Dedifferentiated amniotic fluid mesenchymal stem cell (primary cell): ENCODE measurements around the gene HOXA9.

Source experiments
- DNase-seq: peaks from one replicate; pipeline ENCODE4 v3.0.0-alpha.2; 2016; ENCODE audit errors: extremely low spot score

Gene HOXA9

DNA sequence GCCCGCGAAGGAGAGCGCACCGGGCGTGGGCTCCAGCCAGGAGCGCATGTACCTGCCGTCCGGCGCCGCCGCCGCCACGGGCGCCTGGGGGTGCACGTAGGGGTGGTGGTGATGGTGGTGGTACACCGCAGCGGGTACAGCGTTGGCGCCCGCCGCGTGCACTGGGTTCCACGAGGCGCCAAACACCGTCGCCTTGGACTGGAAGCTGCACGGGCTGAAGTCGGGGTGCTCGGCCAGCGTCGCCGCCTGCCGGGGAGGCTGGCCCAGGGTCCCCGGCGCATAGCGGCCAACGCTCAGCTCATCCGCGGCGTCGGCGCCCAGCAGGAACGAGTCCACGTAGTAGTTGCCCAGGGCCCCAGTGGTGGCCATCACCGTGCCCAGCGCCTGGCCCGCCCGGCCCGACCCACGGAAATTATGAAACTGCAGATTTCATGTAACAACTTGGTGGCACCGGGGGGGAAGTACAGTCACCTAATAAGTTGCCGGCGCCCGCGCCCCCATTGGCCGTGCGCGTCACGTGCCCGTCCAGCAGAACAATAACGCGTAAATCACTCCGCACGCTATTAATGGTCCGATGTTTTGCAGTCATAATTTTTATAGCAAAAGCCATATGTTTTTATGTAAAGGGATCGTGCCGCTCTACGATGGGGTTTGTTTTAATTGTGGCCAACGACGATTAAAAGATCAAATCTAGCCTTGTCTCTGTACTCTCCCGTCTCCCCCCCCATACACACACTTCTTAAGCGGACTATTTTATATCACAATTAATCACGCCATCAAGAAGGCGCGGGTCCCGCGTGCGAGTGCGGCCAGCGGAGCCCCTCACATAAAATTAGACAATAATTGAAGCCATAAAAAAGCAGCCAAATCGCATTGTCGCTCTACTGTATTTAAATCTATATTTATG, at the start of gene HOXA9:
Gene HOXA9 (minus strand): TSS at position 449 of the 907 bp plus-strand sequence. CDS start 80 bp downstream, at position 369.
- no peak for DNase-seq

DNA sequence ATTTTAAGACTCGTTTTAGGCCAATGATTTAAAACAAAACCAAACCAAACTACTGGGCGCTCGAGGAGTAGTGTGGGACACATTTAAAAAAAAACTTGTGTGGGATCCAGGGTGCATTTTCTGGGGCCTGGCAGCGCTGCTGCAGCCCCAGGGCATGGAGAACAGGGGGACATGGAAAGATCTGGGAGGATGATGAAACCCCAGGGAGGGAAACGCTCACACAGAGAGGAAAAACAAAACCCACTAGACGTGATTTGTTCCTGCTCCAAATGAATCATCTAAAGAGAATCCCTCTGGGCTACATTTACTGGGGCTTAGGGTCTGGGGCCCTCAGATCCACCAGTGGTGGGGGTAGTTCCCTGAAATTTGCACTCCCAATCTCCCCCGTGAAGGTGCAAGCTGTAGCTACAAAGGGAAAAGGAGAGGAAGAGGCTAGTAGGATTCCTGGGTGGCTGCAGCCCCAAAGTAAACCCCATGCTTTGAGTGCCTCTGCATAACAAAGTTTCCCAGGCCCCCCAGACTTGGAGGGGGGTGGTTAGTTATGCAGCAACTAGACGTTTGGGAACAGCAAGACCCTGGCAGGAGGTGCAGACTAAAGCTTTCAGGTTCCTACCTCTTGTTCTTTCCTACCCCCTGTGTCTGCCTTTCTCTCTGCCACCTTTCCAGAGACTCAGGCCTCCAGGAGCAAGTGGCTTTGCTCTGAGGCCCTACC, 49.1 kb upstream of the HOXA9 start:
- no peak for DNase-seq

DNA sequence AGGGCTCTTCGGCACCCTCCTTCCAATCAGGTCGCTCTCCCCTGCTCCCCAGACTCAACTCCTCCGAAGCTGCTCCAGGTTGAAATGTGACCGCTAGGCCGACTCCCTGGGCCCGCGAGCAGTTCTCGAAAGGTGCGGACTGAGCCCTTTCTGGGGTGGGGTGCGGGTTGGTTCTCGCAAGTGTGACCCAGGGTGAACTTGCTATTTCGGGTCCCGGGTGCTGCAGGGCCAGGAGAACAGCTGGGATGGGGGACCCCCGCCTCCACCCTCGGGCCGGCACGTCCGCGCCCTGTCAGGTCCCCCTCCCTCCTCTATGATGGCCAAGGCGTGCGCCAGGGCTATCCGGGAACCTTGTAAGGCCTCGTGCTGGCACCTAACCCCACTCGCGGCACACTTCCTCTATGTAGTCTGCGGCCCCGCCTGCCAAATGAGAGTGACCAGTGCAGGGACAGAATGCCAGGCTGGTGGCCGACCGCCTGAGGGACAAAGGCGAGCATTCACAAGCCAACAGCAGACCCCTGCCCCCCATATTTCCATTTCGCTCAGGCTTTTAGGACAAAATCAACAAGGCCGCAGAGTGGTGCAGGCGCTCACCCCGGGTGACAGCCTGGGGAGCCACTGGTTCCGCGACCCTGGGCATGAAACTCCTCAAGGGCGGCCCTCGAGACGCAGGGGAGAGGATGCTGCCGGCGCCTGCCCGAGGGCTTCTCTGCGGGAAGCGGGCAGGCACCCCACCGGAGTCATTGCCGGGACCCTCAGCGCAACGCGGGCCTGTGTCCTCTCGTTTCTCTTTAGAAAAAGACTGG, 48.3 kb upstream of the HOXA9 start:
- DNase-seq: no peak

DNA sequence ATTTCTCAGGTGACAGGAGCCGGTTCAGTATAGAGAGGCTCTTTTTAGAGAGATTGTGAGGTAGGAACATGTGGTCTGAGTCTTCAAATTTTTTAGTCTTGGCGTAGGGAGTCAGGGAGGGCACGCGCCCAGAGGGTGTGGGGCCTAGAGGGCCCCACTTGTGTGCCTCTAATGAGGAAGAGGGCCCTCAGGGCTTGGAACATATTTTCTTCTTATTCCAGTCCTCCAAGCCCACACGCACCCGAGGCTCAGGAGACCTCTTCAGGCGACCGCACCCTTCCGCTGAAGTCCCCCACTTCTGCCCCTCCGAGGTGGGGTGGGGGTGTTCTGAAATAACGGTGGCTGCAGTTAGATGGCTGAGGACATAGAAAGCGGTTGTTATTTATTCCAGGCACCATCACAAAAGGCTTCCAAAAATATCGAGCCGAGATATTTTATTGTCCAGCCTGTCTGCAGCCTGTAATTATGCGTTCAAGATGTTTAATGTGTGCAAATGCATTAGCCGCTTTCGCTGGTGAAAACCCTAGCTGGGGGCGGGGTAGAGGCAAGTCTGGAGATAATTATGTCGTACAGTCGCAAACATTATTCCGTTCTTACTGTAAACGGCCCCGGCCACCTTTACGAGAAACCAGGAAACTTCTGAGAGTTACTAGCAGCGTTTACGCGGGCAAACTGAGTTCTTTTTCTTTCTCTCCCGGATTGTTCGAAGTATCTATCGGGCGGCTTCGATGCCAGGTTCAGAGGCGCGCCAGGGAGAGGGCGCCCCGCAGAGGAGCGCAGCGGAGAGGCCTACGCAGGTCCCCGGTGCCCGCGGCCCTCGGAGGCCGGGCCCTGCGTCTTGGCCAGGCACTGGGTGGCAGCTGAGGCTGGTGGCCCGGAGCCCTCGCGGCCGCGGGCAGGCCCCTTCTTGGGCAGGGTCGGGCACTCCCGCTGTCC, 47.4 kb upstream of the HOXA9 start:
- DNase-seq: no peak

DNA sequence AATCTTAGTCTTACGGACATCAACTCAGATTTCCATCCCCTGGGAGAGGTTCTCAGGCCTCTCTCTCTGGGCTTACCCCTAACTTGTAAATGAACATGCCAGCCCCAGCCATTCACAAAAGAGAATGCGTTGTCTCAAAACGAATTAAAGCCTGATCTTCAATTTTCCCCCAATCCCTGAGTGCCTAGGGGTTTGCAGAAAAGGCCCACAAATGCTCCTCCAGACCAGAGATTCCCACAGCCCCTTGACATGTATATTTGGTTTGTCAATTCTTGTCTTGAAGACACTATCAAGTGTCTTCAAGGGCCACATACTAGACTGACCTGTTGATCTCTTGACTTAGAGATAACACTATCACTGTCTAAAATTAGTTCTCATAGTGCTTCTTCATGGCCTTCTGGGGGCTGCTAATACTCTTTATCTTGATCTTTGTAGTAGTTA, 46.4 kb upstream of the HOXA9 start:
- no peak for DNase-seq

DNA sequence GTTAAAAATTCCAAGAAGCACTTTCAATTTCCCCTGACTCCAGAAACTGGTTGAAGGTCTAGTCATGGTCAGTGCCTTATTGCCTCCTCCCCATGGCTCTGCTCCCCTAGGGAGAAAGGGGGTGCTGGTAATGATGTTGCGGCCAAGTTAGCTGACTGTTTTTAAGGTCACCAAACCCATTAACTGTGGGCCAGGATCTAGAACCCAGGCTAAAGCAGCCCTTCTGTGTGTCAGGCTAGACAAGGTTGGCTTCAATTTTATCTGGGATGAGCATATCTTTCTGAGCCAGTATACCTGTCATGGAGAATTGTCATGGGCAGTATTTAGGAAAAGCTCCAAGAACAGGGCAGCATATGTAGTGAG, 45.7 kb upstream of the HOXA9 start:
- no peak for DNase-seq

DNA sequence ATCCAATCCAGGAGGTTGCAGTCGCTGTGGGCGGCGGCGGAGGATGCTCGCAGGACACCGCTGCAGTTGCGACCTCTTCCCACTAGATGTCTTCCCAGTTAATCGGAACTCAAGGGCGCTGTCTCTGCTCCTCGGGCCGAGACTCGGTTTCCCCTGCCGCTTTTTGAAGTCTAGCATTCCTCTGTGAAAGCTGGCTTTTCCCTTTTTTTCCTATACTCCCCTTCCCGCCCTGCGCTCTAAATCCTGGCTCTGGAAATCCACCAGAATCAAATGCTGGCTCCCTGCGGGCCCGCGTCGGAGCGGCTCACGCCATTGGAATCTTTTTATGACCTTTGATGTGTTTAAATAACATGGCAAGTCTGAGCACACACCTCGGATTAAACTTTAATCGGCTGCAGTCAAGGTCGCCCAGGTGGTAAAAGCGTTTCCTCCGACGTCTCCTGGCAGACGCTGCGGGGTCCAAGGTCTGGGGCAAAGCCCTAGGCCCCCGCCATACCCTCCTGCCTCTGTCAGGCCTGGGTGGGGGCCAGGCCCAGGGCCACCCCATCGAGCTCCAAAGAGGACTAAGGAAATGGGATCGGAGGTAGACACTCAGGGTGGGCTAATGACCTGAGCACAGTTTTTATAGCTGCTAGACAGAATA, 45.2 kb upstream of the HOXA9 start:
- peak; percentile 23 for DNase-seq

DNA sequence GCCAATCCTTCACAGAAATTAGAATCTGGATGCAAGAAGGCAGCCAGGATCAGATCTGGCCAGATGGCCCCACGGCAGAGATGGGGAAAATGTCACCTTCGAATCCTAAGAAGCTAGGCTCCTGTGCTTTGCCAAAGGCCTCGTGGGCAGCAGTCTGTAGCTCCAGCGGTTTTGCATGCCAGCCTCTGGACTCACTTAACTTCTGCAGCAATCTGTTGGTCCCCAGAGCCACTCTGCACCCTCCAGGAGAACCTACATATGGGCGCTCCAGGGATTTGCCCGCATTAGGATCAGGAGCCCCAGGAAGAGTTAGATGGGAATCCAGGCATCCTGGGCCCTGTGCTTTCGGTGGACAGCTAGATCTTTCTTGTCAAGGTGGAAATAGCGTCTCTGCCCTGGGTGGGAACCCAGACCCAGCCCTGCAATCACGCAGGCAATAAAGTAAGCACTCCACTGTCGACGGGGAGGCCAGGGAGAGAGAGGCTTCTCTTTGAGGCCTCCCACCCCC, 44.6 kb upstream of the HOXA9 start:
- DNase-seq: no peak

DNA sequence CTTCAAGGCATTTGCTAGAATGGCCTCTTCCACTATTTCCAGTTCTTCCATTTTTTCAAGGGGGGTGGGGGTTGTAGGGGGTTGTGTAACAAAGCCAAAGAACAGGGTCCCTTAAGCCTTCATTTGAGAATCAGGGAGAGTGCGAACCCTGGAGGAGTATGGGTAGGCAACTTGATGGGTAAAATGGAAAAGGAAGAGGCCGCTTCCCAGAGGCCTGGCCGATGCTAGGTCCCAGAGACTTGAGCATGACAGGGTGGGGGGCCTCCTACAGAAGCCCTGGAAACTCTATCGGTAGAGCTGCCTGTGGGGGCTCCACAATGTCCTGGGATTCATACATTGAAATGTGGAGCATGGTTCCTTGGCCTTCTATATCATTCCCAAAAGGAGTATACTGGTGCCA, 43.7 kb upstream of the HOXA9 start:
- no peak for DNase-seq

DNA sequence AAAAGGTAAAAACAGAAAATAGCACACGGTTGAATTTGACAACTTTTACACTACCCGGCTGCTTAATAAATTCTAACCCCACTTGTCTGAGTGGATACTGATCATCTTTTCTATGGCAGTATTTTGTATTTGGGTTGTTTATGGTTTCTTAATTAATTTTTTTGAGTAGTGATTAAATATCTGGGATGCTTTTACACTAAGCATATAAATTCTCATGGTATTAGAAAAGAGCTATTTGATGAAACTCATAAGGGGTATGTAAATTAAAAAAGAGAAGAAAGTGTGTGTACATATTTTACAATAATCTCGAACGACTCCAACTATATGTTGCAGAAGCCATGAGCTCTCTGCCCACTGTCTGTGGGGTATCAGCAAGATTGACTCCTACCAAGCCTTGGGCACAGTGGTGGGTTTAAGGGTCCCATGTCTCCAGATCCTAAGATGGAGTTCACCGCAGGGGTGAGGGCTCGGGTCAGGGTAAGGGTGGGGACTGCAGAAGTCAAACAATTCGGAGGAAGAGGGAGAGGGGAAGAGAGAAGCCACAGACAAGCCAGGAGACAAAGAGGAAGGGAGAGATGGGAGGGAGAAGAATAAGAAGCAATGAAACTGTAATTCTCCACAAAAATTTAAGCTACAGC, 42.1 kb upstream of the HOXA9 start:
- DNase-seq: no peak

DNA sequence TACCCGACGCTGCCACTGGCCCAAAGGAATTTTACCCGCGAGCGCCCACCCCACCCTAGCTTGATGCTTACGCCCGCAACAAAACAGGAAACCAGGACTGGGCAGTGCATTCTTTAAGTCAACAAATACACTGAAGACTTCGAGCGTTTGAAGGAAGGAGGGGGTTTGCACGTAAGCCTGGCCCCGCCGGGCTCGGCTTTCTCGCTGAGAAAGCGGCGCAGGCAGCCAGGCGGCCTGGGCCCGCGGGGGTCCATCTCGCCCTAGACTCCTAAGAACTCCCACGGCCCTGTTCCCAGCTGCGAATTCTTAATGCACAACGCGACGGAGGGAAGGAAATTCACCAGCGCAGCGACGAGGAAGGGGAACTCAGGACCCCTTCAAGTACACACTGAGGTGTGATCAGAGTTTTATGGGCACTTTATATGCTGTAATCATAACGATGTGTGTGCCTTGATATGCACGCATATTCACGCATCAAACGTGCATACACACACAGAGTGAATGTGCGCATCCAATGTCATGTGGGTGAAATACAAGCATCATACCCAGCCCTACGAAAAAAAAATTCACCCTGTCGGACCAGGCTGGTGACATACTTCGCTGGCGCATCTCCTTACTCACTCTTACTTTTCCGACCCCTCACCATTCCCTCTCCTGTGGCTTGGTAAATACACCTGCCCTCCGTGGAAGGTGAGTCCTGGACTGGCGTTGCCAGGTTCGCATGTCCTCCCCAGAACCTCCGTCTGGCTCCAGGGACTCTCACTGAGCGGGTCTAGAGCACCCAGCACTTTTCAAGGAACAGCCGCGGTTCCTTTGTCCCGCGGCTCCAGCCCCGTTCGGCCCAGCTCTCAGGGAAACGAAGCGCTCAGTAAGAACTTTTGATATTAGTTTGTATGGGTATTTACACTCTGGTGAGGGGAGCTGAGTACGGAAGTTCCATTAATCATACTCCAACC, 40.3 kb upstream of the HOXA9 start:
- DNase-seq: no peak

DNA sequence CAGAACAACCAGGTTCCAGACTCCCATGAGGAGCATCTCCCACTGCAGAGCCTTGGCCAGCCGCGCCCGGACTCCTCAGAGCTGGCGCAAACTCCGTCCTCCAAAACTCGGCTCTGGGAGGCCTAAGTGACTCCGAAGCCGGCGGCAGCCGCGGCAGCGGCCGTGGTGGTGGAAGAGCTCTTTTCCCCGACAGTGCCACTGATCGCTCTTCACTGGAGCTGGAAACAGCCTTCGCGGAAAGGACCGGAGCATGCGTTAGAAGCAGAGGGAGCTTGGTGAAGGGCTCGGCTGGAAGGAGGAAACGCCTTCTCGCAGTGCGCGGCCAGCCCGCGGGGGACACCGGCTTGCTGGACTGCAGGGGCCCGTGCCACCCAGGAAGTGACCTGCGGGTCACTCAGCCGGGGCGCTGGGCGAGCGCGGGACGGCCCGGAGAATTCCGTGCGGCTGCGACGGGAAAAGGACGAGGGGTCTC, 39.5 kb upstream of the HOXA9 start:
- DNase-seq: no peak

DNA sequence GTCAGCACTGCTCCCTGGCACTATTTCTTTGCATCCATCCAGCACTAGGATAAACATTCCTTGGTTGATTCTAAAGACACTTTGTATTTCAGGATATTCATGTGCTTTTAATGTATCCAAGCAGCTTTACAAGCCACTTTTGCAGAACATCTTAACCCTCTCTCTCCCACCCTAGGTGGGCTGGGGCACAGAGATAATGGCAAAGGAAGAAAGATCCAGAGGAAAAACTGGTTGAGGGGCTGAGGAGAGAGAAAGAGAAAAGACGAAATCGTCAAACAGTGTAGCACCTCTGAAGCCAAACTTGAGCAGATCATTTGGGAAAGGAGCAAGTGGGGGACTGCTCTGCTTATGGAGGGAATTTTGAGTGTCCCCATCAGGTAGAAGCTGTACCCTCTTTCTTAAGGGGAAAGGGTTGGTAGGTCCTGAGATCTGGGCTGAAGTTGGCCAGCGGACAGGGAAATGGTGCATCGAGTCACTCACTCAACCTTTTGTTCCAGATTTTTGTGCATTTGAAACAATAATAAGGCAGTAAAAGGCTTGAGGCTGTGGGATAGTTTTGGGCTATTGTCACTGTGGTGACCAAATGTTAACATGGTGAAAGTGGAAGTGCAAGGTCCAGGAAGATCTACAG, 38.7 kb upstream of the HOXA9 start:
- DNase-seq: no peak

DNA sequence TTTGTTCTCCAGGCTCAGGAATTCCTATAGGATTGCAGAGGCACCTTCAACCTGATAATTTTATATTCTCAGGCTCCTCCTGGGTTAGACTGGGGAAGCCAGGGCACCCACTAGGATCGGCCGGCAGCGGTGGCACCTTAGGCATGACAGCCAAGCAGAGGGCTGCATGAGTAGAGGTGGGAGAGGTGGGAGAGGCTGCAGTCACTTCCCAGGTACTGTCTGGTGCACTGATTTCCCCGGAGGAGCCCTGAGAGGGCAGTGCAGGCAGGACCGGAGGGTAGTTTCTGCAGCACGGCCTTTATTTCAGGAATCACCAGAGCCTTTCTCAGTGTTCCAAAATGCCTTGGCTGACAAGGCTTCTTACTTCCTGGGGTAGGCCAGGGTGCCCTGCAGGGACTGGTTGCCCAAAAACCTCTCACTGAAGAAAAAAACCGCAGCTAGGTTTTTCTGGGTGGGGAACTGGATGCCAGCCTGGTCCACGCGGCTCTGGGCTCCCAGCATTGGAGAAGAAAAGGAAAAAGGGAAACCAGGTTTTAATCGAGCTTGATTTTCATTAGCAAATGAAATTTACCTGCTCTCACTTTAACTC, 38.1 kb upstream of the HOXA9 start:
- DNase-seq: no peak

DNA sequence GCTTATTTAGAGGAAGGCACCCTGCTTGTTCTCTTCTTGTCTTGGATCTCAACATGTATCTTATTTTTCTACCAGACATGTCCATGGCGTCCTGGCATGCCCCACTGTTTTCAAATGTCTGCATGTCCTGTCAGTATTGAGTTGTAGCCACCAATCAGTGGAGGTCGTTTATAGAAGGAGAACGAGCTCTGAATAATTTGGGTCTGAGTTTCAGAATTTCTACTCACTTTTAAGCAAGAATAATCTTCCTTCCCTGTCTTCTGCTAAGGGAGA, 37.5 kb upstream of the HOXA9 start:
- DNase-seq: no peak

DNA sequence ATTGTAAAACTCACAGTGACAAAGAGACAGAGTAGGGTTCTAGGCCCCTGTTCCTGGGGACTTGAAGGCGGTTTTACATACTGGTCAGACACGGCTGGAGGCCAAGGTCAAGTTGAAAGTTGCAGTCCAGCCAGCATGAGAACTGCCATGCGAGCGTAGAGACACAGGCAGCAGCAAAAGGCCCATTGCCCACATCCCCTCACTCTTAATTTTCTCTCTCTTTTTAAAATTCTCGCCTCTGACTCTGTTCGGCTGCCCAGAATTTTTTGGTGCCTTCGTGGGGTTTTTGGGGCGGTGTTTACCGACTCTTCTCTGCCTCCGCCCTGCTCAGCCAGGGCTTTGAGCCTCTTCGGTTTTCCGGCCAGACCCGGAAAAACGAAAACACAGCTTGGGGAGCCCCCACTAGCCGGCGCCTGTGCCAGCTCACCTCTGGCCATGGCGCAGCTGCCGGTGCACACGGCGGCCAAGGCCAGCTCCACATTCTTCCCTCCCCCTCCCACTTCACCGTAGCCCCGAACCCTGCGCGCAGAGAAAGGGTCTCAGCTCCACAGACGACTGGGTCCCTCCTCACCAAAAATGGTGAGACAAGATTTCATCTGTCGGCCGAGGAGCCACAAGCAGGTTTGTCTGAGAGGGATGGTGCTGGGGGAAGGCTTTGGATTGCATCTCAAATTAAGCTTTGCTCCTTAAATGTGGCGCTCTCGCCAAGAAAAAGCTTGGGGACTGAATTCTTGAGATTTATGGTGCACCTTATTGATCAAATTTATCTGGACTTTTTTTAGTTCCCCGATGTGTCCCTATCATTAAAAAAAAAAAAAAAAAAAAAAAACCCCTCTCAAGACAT, 36.9 kb upstream of the HOXA9 start:
- DNase-seq: no peak

DNA sequence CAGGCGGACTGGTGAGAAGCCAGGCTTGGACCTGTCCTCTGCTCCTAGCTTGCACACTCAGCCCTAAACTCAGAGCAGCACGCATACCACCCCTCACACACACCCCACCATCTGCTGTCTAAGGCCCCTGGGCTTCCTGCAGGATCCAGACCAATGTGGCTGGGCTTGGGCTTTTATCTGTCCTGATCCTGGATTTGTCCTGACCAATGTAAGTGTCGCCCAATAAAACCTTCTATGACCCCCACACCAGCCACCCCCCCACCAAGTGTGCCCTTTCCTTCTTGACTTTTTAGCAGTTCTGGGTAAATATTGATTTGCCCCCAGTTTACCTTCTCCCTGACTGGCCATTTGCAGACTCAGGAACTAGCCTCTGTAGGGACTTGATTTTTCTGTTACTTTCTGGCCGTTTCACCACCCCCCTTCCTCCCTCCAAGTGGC, 36.3 kb upstream of the HOXA9 start:
- no peak for DNase-seq
